HCT116 (cell line): ENCODE results near the gene POC1A. TPM values are rescaled to one million over a fixed set of nuclear protein-coding genes. Genes with fewer than 3 reads are reported as not detected.

ENCODE experiments used
- ATAC-seq: fragments of 200-7000 bp; cut with Tn5 transposase; 2 replicates; pipeline ENCODE4 v1.9.1; 2020; ENCODE audit warnings: mild to moderate bottlenecking, moderate library complexity
- BruUV-seq: library from RNA; stranded (reverse); fragments of 400-500 nt; replicated peaks from 2 replicates; lab custom pipeline; 2021; lab: Mats Ljungman, UMichigan
- CTCF ChIA-PET: fragments of 300-600 bp; sonication (Branson Sonifier 250); formaldehyde crosslinking; loops from one replicate; lab custom pipeline; 2021; ENCODE audit warnings: antibody characterized with exemption; lab: Charles Lee
- POLR2A ChIA-PET: fragments of 300-600, 350-600 bp; sonication (Branson Sonifier 250); formaldehyde crosslinking; loops from one replicate; lab custom pipeline; 2021; ENCODE audit warnings: antibody characterized with exemption; lab: Charles Lee
- RAD21 ChIA-PET, 2 experiments: fragments of 300-600 bp; sonication (Branson Sonifier 250); formaldehyde crosslinking; loops; one replicate each; lab custom pipeline; 2023; ENCODE audit warnings: low total read pairs in 2 of 2; ENCODE audit not compliant: uncharacterized antibody in 2 of 2, unreplicated experiment in 2 of 2, low non-redundant PET in 1 of 2; lab: Charles Lee
- DNase-seq: peaks from one replicate; pipeline ENCODE4 v3.0.0-alpha.2; 2010; ENCODE audit warnings: low read depth, low spot score
- H2AFZ ChIP-seq: fragments of 200-600 bp; shearing (Covaris generic), sonication (generic); 2 replicates; pipeline ENCODE4 v1.6.1; 2017; ENCODE audit warnings: low read depth, mixed run types, mixed read lengths, antibody characterized with exemption, low read length; ENCODE audit not compliant: poor library complexity, severe bottlenecking
- H3K27ac ChIP-seq: 2 replicates; pipeline ENCODE4 v1.5.1; 2012; ENCODE audit warnings: low read depth, low read length
- H3K27me3 ChIP-seq: fragments of 200-600 bp; sonication (generic); 2 replicates; pipeline ENCODE4 v1.6.1; 2016; ENCODE audit warnings: mixed run types, low read length, mixed read lengths; ENCODE audit not compliant: insufficient read depth
- H3K36me3 ChIP-seq, 2 experiments: fragments of 200-500 bp in 1 of 2; fragments of 200-600 bp in 1 of 2; sonication (Bioruptor generic) in 1 of 2; sonication (generic) in 1 of 2; 2 replicates each; pipeline versions ENCODE4 v1.5.1 to v1.6.1; 2014 to 2016; ENCODE audit warnings: low read length in 2 of 2, inconsistent platforms in 1 of 2, mixed read lengths in 1 of 2, mixed run types in 1 of 2; ENCODE audit not compliant: insufficient read depth in 2 of 2, control insufficient read depth in 1 of 2
- H3K4me1 ChIP-seq, 2 experiments: fragments of 200-600 bp in 1 of 2; sonication (generic) in 1 of 2; 2 replicates each; pipeline versions ENCODE4 v1.5.1 to v1.6.1; 2012 to 2017; ENCODE audit warnings: low read length in 2 of 2, inconsistent platforms in 1 of 2, mild to moderate bottlenecking in 1 of 2, mixed read lengths in 1 of 2, mixed run types in 1 of 2, moderate library complexity in 1 of 2; ENCODE audit not compliant: insufficient read depth in 2 of 2, control insufficient read depth in 1 of 2
- H3K4me2 ChIP-seq: fragments of 200-600 bp; sonication (generic); 2 replicates; pipeline ENCODE4 v1.6.1; 2017; ENCODE audit warnings: mixed run types, low read length, mixed read lengths
- H3K4me3 ChIP-seq, 2 experiments: fragments of 200-600 bp in 1 of 2; sonication (generic) in 1 of 2; replicated peaks in 1 of 2; 2 replicates each; pipeline ENCODE4 v1.5.1; 2011 to 2016; ENCODE audit warnings: low read length in 2 of 2, control low read depth in 1 of 2, low read depth in 1 of 2, mild to moderate bottlenecking in 1 of 2, mixed read lengths in 1 of 2, mixed run types in 1 of 2
- H3K79me2 ChIP-seq: fragments of 200-600 bp; sonication (generic); 2 replicates; pipeline ENCODE4 v1.6.1; 2017; ENCODE audit warnings: mild to moderate bottlenecking, mixed run types, low read length, moderate library complexity, mixed read lengths; ENCODE audit not compliant: insufficient read depth
- H3K9ac ChIP-seq: fragments of 200-600 bp; sonication (generic); 2 replicates; pipeline ENCODE4 v1.6.1; 2016; ENCODE audit warnings: low read length, mixed read lengths
- H3K9me2 ChIP-seq: fragments of 200-600 bp; sonication (generic), shearing (Covaris generic); 2 replicates; pipeline ENCODE4 v1.6.1; 2017; ENCODE audit warnings: mixed run types, mild to moderate bottlenecking, moderate library complexity; ENCODE audit not compliant: insufficient read depth
- H3K9me3 ChIP-seq, 2 experiments: fragments of 200-500 bp in 1 of 2; fragments of 200-600 bp in 1 of 2; sonication (Bioruptor generic) in 1 of 2; sonication (generic) in 1 of 2; 2 replicates each; pipeline ENCODE4 v1.6.1; 2014 to 2017; ENCODE audit warnings: low read length in 2 of 2, mixed read lengths in 2 of 2, inconsistent platforms in 1 of 2, low read depth in 1 of 2, mild to moderate bottlenecking in 1 of 2, mixed run types in 1 of 2, moderate library complexity in 1 of 2; ENCODE audit not compliant: control insufficient read depth in 1 of 2, insufficient read depth in 1 of 2
- H4K20me1 ChIP-seq: fragments of 200-600 bp; sonication (generic), shearing (Covaris generic); 2 replicates; pipeline ENCODE4 v1.6.1; 2017; ENCODE audit warnings: mixed run types, mild to moderate bottlenecking, moderate library complexity; ENCODE audit not compliant: insufficient read depth
- CEBPB ChIP-seq: IDR thresholded peaks from 2 replicates; pipeline ENCODE4 v1.6.1; 2012; ENCODE audit warnings: low read depth
- CTCF ChIP-seq, 3 experiments: fragments of 200-600 bp in 1 of 3; sonication (generic) in 1 of 3; IDR thresholded peaks in 2 of 3; conservative IDR thresholded peaks in 1 of 3; 2 replicates each; pipeline ENCODE4 v1.5.1; 2012 to 2017; ENCODE audit warnings: low read depth in 2 of 3, low read length in 2 of 3, antibody characterized with exemption in 1 of 3, borderline replicate concordance in 1 of 3, control low read depth in 1 of 3, mild to moderate bottlenecking in 1 of 3, mixed read lengths in 1 of 3, mixed run types in 1 of 3, moderate library complexity in 1 of 3; ENCODE audit not compliant: insufficient read depth in 1 of 3
- EGR1 ChIP-seq: IDR thresholded peaks from 2 replicates; pipeline ENCODE4 v1.6.1; 2012; ENCODE audit warnings: low read depth
- ELF1 ChIP-seq: IDR thresholded peaks from 2 replicates; pipeline ENCODE4 v1.6.1; 2012; ENCODE audit warnings: low read depth, borderline replicate concordance
- FOSL1 ChIP-seq: IDR thresholded peaks from 2 replicates; pipeline ENCODE4 v1.6.1; 2012; ENCODE audit warnings: low read depth
- MAX ChIP-seq: IDR thresholded peaks from 2 replicates; pipeline ENCODE4 v1.6.1; 2012
- POLR2A ChIP-seq: IDR thresholded peaks from 2 replicates; pipeline ENCODE4 v1.7.0; 2011; ENCODE audit warnings: borderline replicate concordance; ENCODE audit not compliant: insufficient read depth, insufficient read length; ENCODE audit errors: extremely low read depth
- POLR2AphosphoS5 ChIP-seq: IDR thresholded peaks from 2 replicates; pipeline ENCODE4 v1.6.1; 2011; ENCODE audit warnings: mild to moderate bottlenecking, low read depth, low read length, moderate library complexity
- RAD21 ChIP-seq: IDR thresholded peaks from 2 replicates; pipeline ENCODE4 v1.6.1; 2012; ENCODE audit warnings: low read depth, mild to moderate bottlenecking
- REST ChIP-seq: IDR thresholded peaks from 2 replicates; pipeline ENCODE4 v1.6.1; 2012; ENCODE audit warnings: low read depth
- SIN3A ChIP-seq: IDR thresholded peaks from 2 replicates; pipeline ENCODE4 v1.6.1; 2012; ENCODE audit warnings: low read depth
- SP1 ChIP-seq: IDR thresholded peaks from 2 replicates; pipeline ENCODE4 v1.6.1; 2012; ENCODE audit warnings: low read depth
- SRF ChIP-seq: IDR thresholded peaks from 2 replicates; pipeline ENCODE4 v1.6.1; 2012; ENCODE audit warnings: low read depth
- YY1 ChIP-seq: IDR thresholded peaks from 2 replicates; pipeline ENCODE4 v1.6.1; 2011; ENCODE audit warnings: low read length, low read depth, moderate library complexity, mild to moderate bottlenecking; ENCODE audit not compliant: insufficient replicate concordance; ENCODE audit errors: extremely low read depth
- ZNF274 ChIP-seq: fragments of 200-500 bp; sonication (Bioruptor generic); IDR thresholded peaks from 2 replicates; pipeline ENCODE4 v1.6.1; 2014; ENCODE audit warnings: mild to moderate bottlenecking, low read depth, low read length, inconsistent platforms
- intact Hi-C: fragments of 100-400 bp; cut with micrococcal nuclease; formaldehyde crosslinking; loops from 2 replicates; pipeline ENCODE4 v1.10.0; 2022
- total RNA-seq: library from RNA; stranded (reverse); gene quantifications from one replicate; pipeline ENCODE4 v1.2.1, GENCODE V29; 2021; ENCODE audit not compliant: unreplicated experiment

POC1A gene
- total RNA-seq, 1 experiment from 2014 or later = 34.0 TPM

- no peaks in the 10 kb centered on the region for H3K9me2 ChIP-seq
- ATAC-seq = no peak
- CTCF ChIA-PET = interaction anchor here (0.9 to 1.2 kb wide), 2 partner anchors 9 to 65 kb away, joined by 3 read pairs; no protein-coding TSS in a partner anchor
- no peak for DNase-seq
- TF ChIP-seq SRF (no peak), POLR2AphosphoS5 (no peak), RAD21 (no peak), MAX (no peak), SIN3A (no peak), ELF1 (no peak)
- no peak overlapping the region for H3K4me2 ChIP-seq
- H3K4me3 ChIP-seq = no peak overlapping the region
- intact Hi-C loops = no loop called here
- no TSS peak for BruUV-seq
- H3K9ac ChIP-seq = no peak overlapping the region
- no peak overlapping the region for H2AFZ ChIP-seq
- H4K20me1 ChIP-seq = no peaks in the 10 kb centered on the region
- RAD21 ChIA-PET = no interaction called here
- POLR2A ChIA-PET = no interaction called here
- H3K9me3 ChIP-seq = no peaks in the 10 kb centered on the region
- no peaks in the 10 kb centered on the region for H3K4me1 ChIP-seq
- no peaks in the 10 kb centered on the region for H3K27me3 ChIP-seq
- H3K79me2 ChIP-seq = no peaks in the 10 kb centered on the region
- no peak overlapping the region for H3K27ac ChIP-seq
- peaks cover 7 to 23% of the 10 kb centered on the region in 2 experiments; a peak in 2 of 4 replicates for H3K36me3 ChIP-seq
These were observed 35.1 kb downstream of the POC1A start for GRCh38 chr3:52119099-52119498.

GRCh38 chr3:52118156-52118875, 35.9 kb downstream of the POC1A start:
- Histone ChIP-seq H3K4me1 (no peaks in the 10 kb centered on the region), H3K4me2 (no peak overlapping the region), H3K4me3 (no peak overlapping the region), H2AFZ (no peak overlapping the region), H3K36me3 (peaks cover 5 to 19% of the 10 kb centered on the region in 2 experiments; a peak in 1 of 4 replicates), H3K79me2 (no peaks in the 10 kb centered on the region), H4K20me1 (no peaks in the 10 kb centered on the region), H3K9me3 (no peaks in the 10 kb centered on the region), H3K9ac (no peak overlapping the region), H3K27me3 (no peaks in the 10 kb centered on the region), H3K9me2 (no peaks in the 10 kb centered on the region), H3K27ac (no peak overlapping the region)
- ChIA-PET POLR2A (no interaction called here), RAD21 (no interaction called here), CTCF (interaction anchor here (1.2 kb wide), 1 partner anchor 10 kb away, joined by 3 read pairs; no protein-coding TSS in a partner anchor)
- BruUV-seq = no TSS peak
- intact Hi-C loops = no loop called here
- no peak for ATAC-seq
- DNase-seq = no peak
- TF ChIP-seq FOSL1 (no peak), ZNF274 (no peak), POLR2A (no peak), YY1 (no peak), SP1 (no peak), CTCF (IDR thresholded peaks at IDR 0.05 in 2 of 3, conservative IDR thresholded peaks at IDR 0.05 in 1 of 3; ENCODE audit: borderline replicate concordance in 1 of 3, insufficient read depth in 1 of 3, low read depth in 2 of 3, low read length in 2 of 3) (no peak), CEBPB (no peak), REST (no peak), EGR1 (no peak), SRF (no peak), ELF1 (no peak)
